ENCODE measurements around the gene SLC2A3.

The SLC2A3 gene

GRCh38 chr12:7879246-7879645, 56.7 kb downstream of the SLC2A3 start:
- no peak overlapping the region for H3K4me3 ChIP-seq (ENCODE audit: low read length)
- peaks cover under 1% of the 10 kb centered on the region; the same call in 1 of the 2 replicates for H3K4me1 ChIP-seq (ENCODE audit: insufficient read depth, low read length)
- no peaks in the 10 kb centered on the region for H3K9me3 ChIP-seq (ENCODE audit: insufficient read depth, low read depth, low read length)
- H3K9ac ChIP-seq (ENCODE audit: low read depth, low read length): no peak overlapping the region
- no peak overlapping the region for H3K27ac ChIP-seq (ENCODE audit: low read depth, low read length)
- no peaks in the 10 kb centered on the region for H3K27me3 ChIP-seq (ENCODE audit: insufficient read depth, low read length)
- WGBS: 94% methylated on average over 3 of the region's 3 CpGs
- H3K36me3 ChIP-seq (ENCODE audit: insufficient read depth, low read length): no peaks in the 10 kb centered on the region

GRCh38 chr12:7877420-7877819, 58.6 kb downstream of the SLC2A3 start:
- no peaks in the 10 kb centered on the region for H3K27me3 ChIP-seq (ENCODE audit: insufficient read depth, low read length)

GRCh38 chr12:7872566-7873319, 63.2 kb downstream of the SLC2A3 start, which contains the start of gene SLC2A14:
SLC2A14 (minus strand) TSS chr12:7872915; CDS start chr12:7869880, 3,035 bp downstream.
- Histone ChIP-seq H3K4me1 (ENCODE audit: insufficient read depth, low read length) (no peaks in the 10 kb centered on the region), H3K4me3 (ENCODE audit: low read length) (no peak within 1 kb of the TSS)
- 96% methylated on average over 65 of the region's 65 CpGs for WGBS

More at GRCh38 chr12:7877420-7877819, 58.6 kb downstream of the SLC2A3 start:
- H3K36me3 ChIP-seq (ENCODE audit: insufficient read depth, low read length): no peaks in the 10 kb centered on the region
- no peak overlapping the region for H3K9ac ChIP-seq (ENCODE audit: low read depth, low read length)
- H3K9me3 ChIP-seq (ENCODE audit: insufficient read depth, low read depth, low read length): no peaks in the 10 kb centered on the region
- WGBS: 95% methylated on average over 8 of the region's 8 CpGs
- no peaks in the 10 kb centered on the region; the same call in 1 of the 2 replicates for H3K4me1 ChIP-seq (ENCODE audit: insufficient read depth, low read length)
- no peak overlapping the region for H3K4me3 ChIP-seq (ENCODE audit: low read length)
- H3K27ac ChIP-seq (ENCODE audit: low read depth, low read length): no peak overlapping the region

GRCh38 chr12:7870335-7870734, 65.7 kb downstream of the SLC2A3 start:
- WGBS: 91% methylated on average over 2 of the region's 3 CpGs
- H3K9ac ChIP-seq (ENCODE audit: low read depth, low read length): no peak overlapping the region
- H3K4me1 ChIP-seq (ENCODE audit: insufficient read depth, low read length): no peaks in the 10 kb centered on the region
- no peaks in the 10 kb centered on the region for H3K9me3 ChIP-seq (ENCODE audit: insufficient read depth, low read depth, low read length)
- H3K27ac ChIP-seq (ENCODE audit: low read depth, low read length): no peak overlapping the region
- no peaks in the 10 kb centered on the region for H3K36me3 ChIP-seq (ENCODE audit: insufficient read depth, low read length)
- H3K27me3 ChIP-seq (ENCODE audit: insufficient read depth, low read length): no peaks in the 10 kb centered on the region
- no peak overlapping the region for H3K4me3 ChIP-seq (ENCODE audit: low read length)

More at GRCh38 chr12:7872566-7873319, 63.2 kb downstream of the SLC2A3 start, which contains the start of gene SLC2A14:
- Histone ChIP-seq H3K9me3 (ENCODE audit: insufficient read depth, low read depth, low read length) (no peaks in the 10 kb centered on the region), H3K9ac (ENCODE audit: low read depth, low read length) (no peak within 1 kb of the TSS), H3K36me3 (ENCODE audit: insufficient read depth, low read length) (no peaks in the 10 kb centered on the region), H3K27me3 (ENCODE audit: insufficient read depth, low read length) (no peaks in the 10 kb centered on the region), H3K27ac (ENCODE audit: low read depth, low read length) (no peak within 1 kb of the TSS)
